Measurements from ENCODE around the gene LDAF1. TPM values are rescaled to one million over a fixed set of nuclear protein-coding genes. Genes with fewer than 3 reads are reported as not detected.
A peak's percentile ranks its signal among the peaks of the same experiment; 100 is the strongest.
"Not testable (repeated sequence)": the region's sequence is repeated elsewhere in the genome, so short reads cannot be mapped to it uniquely, and the experiment has no call there.

Gene LDAF1
- total RNA-seq (10 to 100 TPM; 18.3 to 18.6 TPM), polyA plus RNA-seq (10 to 100 TPM; 15.0 to 23.3 TPM)

- H3K4me3 ChIP-seq (ENCODE audit: low read length in 2 of 2): peak within 1 kb of the TSS; percentile 43 to 73
- H3K4me1 ChIP-seq (ENCODE audit: insufficient read depth, low read length): peaks cover 17% of the 10 kb centered on the region
- Mint-ChIP-seq H3K9me3 (no peaks in the 10 kb centered on the region), H3K4me1 (peaks cover 17 to 45% (median 22%) of the 10 kb centered on the region in 4 donors), H3K36me3 (peaks cover 8 to 25% of the 10 kb centered on the region in 2 donors), H3K4me3 (peak within 1 kb of the TSS; percentile 91 to 95 (median 93)), H3K27me3 (no peaks in the 10 kb centered on the region), H3K27ac (peak within 1 kb of the TSS; percentile 75 to 91 (median 90))
- H3K9me3 ChIP-seq (ENCODE audit: control insufficient read depth in 1 of 2, low read length in 2 of 2): no peaks in the 10 kb centered on the region
- H3K27me3 ChIP-seq (ENCODE audit: insufficient read depth, low read length): no peaks in the 10 kb centered on the region
- POLR2A ChIA-PET (ENCODE audit: partially characterized antibody): interaction anchor here (1.0 to 1.7 kb wide), 3 partner anchors 9 to 417 kb away, joined by 4 to 5 read pairs (median 4); partner anchors contain the start of genes DCUN1D3, LYRM1 and THUMPD1
- CTCF ChIA-PET (ENCODE audit: partially characterized antibody): interaction anchor here (1.2 to 1.6 kb wide), 3 partner anchors 10 to 22 kb away, joined by 3 to 8 read pairs (median 4); no protein-coding TSS in a partner anchor
- intact Hi-C loops (cut with micrococcal nuclease): no loop called here
- peak; percentile 65 to 74 (median 72) for DNase-seq
- peak within 1 kb of the TSS; percentile 38 for H3K27ac ChIP-seq (ENCODE audit: low read depth, low read length)
- peaks cover 6% of the 10 kb centered on the region for H3K36me3 ChIP-seq (ENCODE audit: insufficient read depth, low read length)
Observed at GRCh38 chr16:21158208-21159110, at the start of gene LDAF1. Gene LDAF1, plus strand, starts transcription at chr16:21158674. Its CDS starts 2,509 bp downstream, at chr16:21161183.

- CTCF ChIA-PET (ENCODE audit: partially characterized antibody); H3K27ac ChIP-seq (ENCODE audit: low read depth, low read length); H3K9me3 Mint-ChIP-seq; DNase-seq; H3K36me3 Mint-ChIP-seq; POLR2A ChIA-PET (ENCODE audit: partially characterized antibody); H3K27me3 ChIP-seq (ENCODE audit: insufficient read depth, low read length); H3K36me3 ChIP-seq (ENCODE audit: insufficient read depth, low read length); H3K9me3 ChIP-seq (ENCODE audit: control insufficient read depth in 1 of 2, low read length in 2 of 2); intact Hi-C loops (cut with micrococcal nuclease); H3K27ac Mint-ChIP-seq; H3K4me3 ChIP-seq (ENCODE audit: low read length in 2 of 2); H3K4me3 Mint-ChIP-seq; H3K4me1 ChIP-seq (ENCODE audit: insufficient read depth, low read length); H3K27me3 Mint-ChIP-seq: not testable (repeated sequence)
- H3K4me1 Mint-ChIP-seq: peaks cover 7 to 12% (median 9%) of the 10 kb centered on the region in 4 donors
Observed at GRCh38 chr16:21115551-21115950, 42.9 kb upstream of the LDAF1 start.

- POLR2A ChIA-PET (ENCODE audit: partially characterized antibody): no interaction called here
- H3K27ac ChIP-seq (ENCODE audit: low read depth, low read length): no peak overlapping the region
- intact Hi-C loops (cut with micrococcal nuclease): no loop called here
Observed at GRCh38 chr16:21116148-21116693, 42.3 kb upstream of the LDAF1 start.

GRCh38 chr16:21117567-21117966 lies 40.9 kb upstream of the LDAF1 start:
- no peak overlapping the region for H3K27ac Mint-ChIP-seq
- ChIA-PET POLR2A (ENCODE audit: partially characterized antibody) (no interaction called here), CTCF (ENCODE audit: partially characterized antibody) (no interaction called here)
- peaks cover 0 to 2% (median 0%) of the 10 kb centered on the region in 8 donors for H3K9me3 Mint-ChIP-seq
- peaks cover 7 to 12% (median 9%) of the 10 kb centered on the region in 4 donors for H3K4me1 Mint-ChIP-seq
- Histone ChIP-seq H3K4me3 (ENCODE audit: low read length in 2 of 2) (no peak overlapping the region), H3K4me1 (ENCODE audit: insufficient read depth, low read length) (no peaks in the 10 kb centered on the region), H3K27me3 (ENCODE audit: insufficient read depth, low read length) (no peaks in the 10 kb centered on the region), H3K27ac (ENCODE audit: low read depth, low read length) (no peak overlapping the region), H3K36me3 (ENCODE audit: insufficient read depth, low read length) (no peaks in the 10 kb centered on the region), H3K9me3 (ENCODE audit: control insufficient read depth in 1 of 2, low read length in 2 of 2) (no peaks in the 10 kb centered on the region)
- H3K4me3 Mint-ChIP-seq: peak overlapping the region in 4 of 8 donors; percentile 14 to 51 (median 26)
- intact Hi-C loops (cut with micrococcal nuclease): no loop called here
- no peaks in the 10 kb centered on the region for H3K27me3 Mint-ChIP-seq
- peaks cover 0 to 7% of the 10 kb centered on the region in 2 donors for H3K36me3 Mint-ChIP-seq
- DNase-seq: no peak

More at GRCh38 chr16:21116148-21116693, 42.3 kb upstream of the LDAF1 start:
- H3K4me3 Mint-ChIP-seq: peak overlapping the region; percentile 79 to 89 (median 84)
- Histone ChIP-seq H3K36me3 (ENCODE audit: insufficient read depth, low read length) (no peaks in the 10 kb centered on the region), H3K4me3 (ENCODE audit: low read length in 2 of 2) (no peak overlapping the region), H3K27me3 (ENCODE audit: insufficient read depth, low read length) (no peaks in the 10 kb centered on the region), H3K9me3 (ENCODE audit: control insufficient read depth in 1 of 2, low read length in 2 of 2) (no peaks in the 10 kb centered on the region), H3K4me1 (ENCODE audit: insufficient read depth, low read length) (no peaks in the 10 kb centered on the region)
- H3K4me1 Mint-ChIP-seq: peaks cover 7 to 12% (median 9%) of the 10 kb centered on the region in 4 donors
- peaks cover 0 to 7% of the 10 kb centered on the region in 2 donors for H3K36me3 Mint-ChIP-seq
- peaks cover 0 to 2% (median 0%) of the 10 kb centered on the region in 8 donors for H3K9me3 Mint-ChIP-seq
- H3K27ac Mint-ChIP-seq: peak overlapping the region in 5 of 7 donors; percentile 0 to 81 (median 77)
- H3K27me3 Mint-ChIP-seq: no peaks in the 10 kb centered on the region
- CTCF ChIA-PET (ENCODE audit: partially characterized antibody): no interaction called here
- DNase-seq: no peak

- Mint-ChIP-seq H3K4me1 (peaks cover 5 to 12% (median 9%) of the 10 kb centered on the region in 4 donors), H3K36me3 (peaks cover 0 to 7% of the 10 kb centered on the region in 2 donors), H3K27me3 (peaks cover 0 to 3% of the 10 kb centered on the region in 2 donors), H3K27ac (no peak overlapping the region), H3K4me3 (no peak overlapping the region), H3K9me3 (peaks cover 0 to 2% (median 0%) of the 10 kb centered on the region in 8 donors)
- CTCF ChIA-PET (ENCODE audit: partially characterized antibody): no interaction called here
- H3K4me1 ChIP-seq (ENCODE audit: insufficient read depth, low read length): no peaks in the 10 kb centered on the region
- no peaks in the 10 kb centered on the region for H3K27me3 ChIP-seq (ENCODE audit: insufficient read depth, low read length)
- no peak for DNase-seq
- no peaks in the 10 kb centered on the region for H3K36me3 ChIP-seq (ENCODE audit: insufficient read depth, low read length)
- no peak overlapping the region for H3K27ac ChIP-seq (ENCODE audit: low read depth, low read length)
- intact Hi-C loops (cut with micrococcal nuclease): no loop called here
- no peak overlapping the region for H3K4me3 ChIP-seq (ENCODE audit: low read length in 2 of 2)
- no peaks in the 10 kb centered on the region for H3K9me3 ChIP-seq (ENCODE audit: control insufficient read depth in 1 of 2, low read length in 2 of 2)
- POLR2A ChIA-PET (ENCODE audit: partially characterized antibody): no interaction called here
Observed at GRCh38 chr16:21120976-21121520, 37.4 kb upstream of the LDAF1 start.

GRCh38 chr16:21125191-21125590 lies 33.3 kb upstream of the LDAF1 start:
- H3K4me3 Mint-ChIP-seq: no peak overlapping the region
- no peaks in the 10 kb centered on the region for H3K9me3 ChIP-seq (ENCODE audit: control insufficient read depth in 1 of 2, low read length in 2 of 2)
- ChIA-PET POLR2A (ENCODE audit: partially characterized antibody) (no interaction called here), CTCF (ENCODE audit: partially characterized antibody) (no interaction called here)
- intact Hi-C loops (cut with micrococcal nuclease): no loop called here
- H3K9me3 Mint-ChIP-seq: peaks cover 0 to 2% (median 0%) of the 10 kb centered on the region in 8 donors
- no peaks in the 10 kb centered on the region for H3K27me3 ChIP-seq (ENCODE audit: insufficient read depth, low read length)
- no peaks in the 10 kb centered on the region for H3K4me1 ChIP-seq (ENCODE audit: insufficient read depth, low read length)
- H3K36me3 ChIP-seq (ENCODE audit: insufficient read depth, low read length): no peaks in the 10 kb centered on the region
- no peak overlapping the region for H3K4me3 ChIP-seq (ENCODE audit: low read length in 2 of 2)
- no peak overlapping the region for H3K27ac Mint-ChIP-seq
- H3K27ac ChIP-seq (ENCODE audit: low read depth, low read length): no peak overlapping the region
- H3K27me3 Mint-ChIP-seq: peaks cover 0 to 7% of the 10 kb centered on the region in 2 donors
- peaks cover 0 to 4% of the 10 kb centered on the region in 2 donors for H3K36me3 Mint-ChIP-seq
- no peak for DNase-seq
- no peaks in the 10 kb centered on the region for H3K4me1 Mint-ChIP-seq

DNA sequence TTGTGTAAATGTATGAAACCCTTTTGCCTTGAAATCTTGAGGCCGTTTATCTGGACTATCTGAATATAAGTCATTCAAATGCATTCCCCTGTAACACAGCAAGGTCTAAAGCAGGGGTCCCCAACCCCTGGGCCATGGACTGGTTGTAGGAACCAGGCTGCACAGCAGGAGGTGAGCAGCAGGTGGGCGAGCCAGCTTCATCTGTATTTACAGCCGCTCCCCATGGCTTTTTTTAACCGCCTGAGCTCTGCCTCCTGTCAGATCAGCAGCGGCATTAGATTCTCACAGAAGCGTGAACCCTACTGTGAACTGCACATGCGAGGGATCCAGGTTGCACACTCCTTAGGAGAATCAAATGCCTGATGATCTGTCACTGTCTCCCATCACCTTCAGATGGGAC lies 32.0 kb upstream of the LDAF1 start:
- DNase-seq: no peak
- Histone ChIP-seq H3K27ac (ENCODE audit: low read depth, low read length) (no peak overlapping the region), H3K36me3 (ENCODE audit: insufficient read depth, low read length) (no peaks in the 10 kb centered on the region), H3K4me3 (ENCODE audit: low read length in 2 of 2) (no peak overlapping the region), H3K4me1 (ENCODE audit: insufficient read depth, low read length) (no peaks in the 10 kb centered on the region), H3K27me3 (ENCODE audit: insufficient read depth, low read length) (no peaks in the 10 kb centered on the region), H3K9me3 (ENCODE audit: control insufficient read depth in 1 of 2, low read length in 2 of 2) (no peaks in the 10 kb centered on the region)
- no peaks in the 10 kb centered on the region for H3K9me3 Mint-ChIP-seq
- H3K4me3 Mint-ChIP-seq: no peak overlapping the region
- POLR2A ChIA-PET (ENCODE audit: partially characterized antibody): no interaction called here
- no peaks in the 10 kb centered on the region for H3K4me1 Mint-ChIP-seq
- intact Hi-C loops (cut with micrococcal nuclease): no loop called here
- peaks cover 0 to 4% of the 10 kb centered on the region in 2 donors for H3K36me3 Mint-ChIP-seq
- H3K27ac Mint-ChIP-seq: no peak overlapping the region
- peaks cover 0 to 11% of the 10 kb centered on the region in 2 donors for H3K27me3 Mint-ChIP-seq
- CTCF ChIA-PET (ENCODE audit: partially characterized antibody): no interaction called here
